ENCODE measurements around the gene TMEM223.
"Not testable (repeated sequence)": the region's sequence is repeated elsewhere in the genome, so short reads cannot be mapped to it uniquely, and the experiment has no call there.

TMEM223 gene

GRCh38 chr11:62752994-62753735 is 38.6 kb downstream of the TMEM223 start:
- no peak for TF ChIP-seq EZH2 (IDR thresholded peaks at IDR 0.05; ENCODE audit: borderline replicate concordance, low read length)
- TF ChIP-seq CTCF (IDR thresholded peaks at IDR 0.05; ENCODE audit: low read length): no peak
- H3K79me2 ChIP-seq (ENCODE audit: insufficient read depth, low read length): no peaks in the 10 kb centered on the region
- peak overlapping the region; percentile 82 for H3K4me2 ChIP-seq (ENCODE audit: low read length)
- no peaks in the 10 kb centered on the region for H3K9me3 ChIP-seq (ENCODE audit: low read length)
- no peaks in the 10 kb centered on the region for H3F3A ChIP-seq (ENCODE audit: insufficient read depth, low read length)
- H3K27ac ChIP-seq (ENCODE audit: low read depth, low read length, poor library complexity, severe bottlenecking): peak overlapping the region; percentile 18
- no peaks in the 10 kb centered on the region for H4K20me1 ChIP-seq (ENCODE audit: insufficient read depth, low read length)
- peaks cover 15% of the 10 kb centered on the region; the same call in 1 of the 2 replicates for H3K36me3 ChIP-seq (ENCODE audit: insufficient read depth, low read length)
- peaks cover 23% of the 10 kb centered on the region for H3K4me1 ChIP-seq (ENCODE audit: insufficient read depth, low read length, severe bottlenecking)
- no peaks in the 10 kb centered on the region for H3K27me3 ChIP-seq (ENCODE audit: insufficient read depth, low read length)
- peak overlapping the region; percentile 74 for H3K4me3 ChIP-seq (ENCODE audit: low read depth, low read length, poor library complexity, severe bottlenecking)
- H3K9ac ChIP-seq (ENCODE audit: low read length): peak overlapping the region; percentile 81
- H2AFZ ChIP-seq (ENCODE audit: low read length): no peak overlapping the region
- no peaks in the 10 kb centered on the region for H3K9me2 ChIP-seq (ENCODE audit: low read depth, low read length)

- Histone ChIP-seq H3K4me3 (ENCODE audit: low read depth, low read length, poor library complexity, severe bottlenecking) (no peak overlapping the region), H3K27ac (ENCODE audit: low read depth, low read length, poor library complexity, severe bottlenecking) (no peak overlapping the region), H3K4me2 (ENCODE audit: low read length) (no peak overlapping the region; the same call in 1 of the 2 replicates), H3K9me2 (ENCODE audit: low read depth, low read length) (no peaks in the 10 kb centered on the region), H3K27me3 (ENCODE audit: insufficient read depth, low read length) (no peaks in the 10 kb centered on the region), H4K20me1 (ENCODE audit: insufficient read depth, low read length) (no peaks in the 10 kb centered on the region), H3K9ac (ENCODE audit: low read length) (no peak overlapping the region; the same call in 1 of the 2 replicates), H3F3A (ENCODE audit: insufficient read depth, low read length) (no peaks in the 10 kb centered on the region), H3K79me2 (ENCODE audit: insufficient read depth, low read length) (no peaks in the 10 kb centered on the region), H2AFZ (ENCODE audit: low read length) (no peak overlapping the region), H3K36me3 (ENCODE audit: insufficient read depth, low read length) (peaks cover 15% of the 10 kb centered on the region; the same call in 1 of the 2 replicates), H3K9me3 (ENCODE audit: low read length) (no peaks in the 10 kb centered on the region), H3K4me1 (ENCODE audit: insufficient read depth, low read length, severe bottlenecking) (peaks cover 32% of the 10 kb centered on the region)
- TF ChIP-seq CTCF (IDR thresholded peaks at IDR 0.05; ENCODE audit: low read length) (no peak), EZH2 (IDR thresholded peaks at IDR 0.05; ENCODE audit: borderline replicate concordance, low read length) (no peak)
Observed at GRCh38 chr11:62752177-62752785, 39.5 kb downstream of the TMEM223 start.

- not testable (repeated sequence) for H3K4me3 ChIP-seq (ENCODE audit: low read depth, low read length, poor library complexity, severe bottlenecking); H3K27me3 ChIP-seq (ENCODE audit: insufficient read depth, low read length); H3K4me2 ChIP-seq (ENCODE audit: low read length); H3F3A ChIP-seq (ENCODE audit: insufficient read depth, low read length); H3K9ac ChIP-seq (ENCODE audit: low read length); H4K20me1 ChIP-seq (ENCODE audit: insufficient read depth, low read length); H3K9me2 ChIP-seq (ENCODE audit: low read depth, low read length); H3K79me2 ChIP-seq (ENCODE audit: insufficient read depth, low read length); H3K9me3 ChIP-seq (ENCODE audit: low read length); H2AFZ ChIP-seq (ENCODE audit: low read length); H3K27ac ChIP-seq (ENCODE audit: low read depth, low read length, poor library complexity, severe bottlenecking)
- Histone ChIP-seq H3K4me1 (ENCODE audit: insufficient read depth, low read length, severe bottlenecking) (peaks cover 31% of the 10 kb centered on the region), H3K36me3 (ENCODE audit: insufficient read depth, low read length) (peaks cover 15% of the 10 kb centered on the region; the same call in 1 of the 2 replicates)
Observed at GRCh38 chr11:62749931-62750330, 41.9 kb downstream of the TMEM223 start.

All from OCI-LY1 (cell line).